Activated naive CD8-positive, alpha-beta T cell treated with anti-CD3 and anti-CD28 coated beads, Interleukin-2, amount 10 ng/mL, durations not matched to agents 7 days and 5 days (primary cell): ENCODE measurements around the gene SPOP. TPM values are rescaled to one million over a fixed set of nuclear protein-coding genes. Genes with fewer than 3 reads are reported as not detected.
"Not testable (repeated sequence)": the region's sequence is repeated elsewhere in the genome, so short reads cannot be mapped to it uniquely, and the experiment has no call there.

Experiments
- ATAC-seq: fragments of 150-1000 bp; cut with Tn5 transposase; one replicate; pipeline ENCODE4 v1.10.0; 2021; ENCODE audit warnings: low read depth, moderate library complexity
- POLR2A ChIA-PET: fragments of 350-600 bp; sonication (Branson Sonifier 250); formaldehyde crosslinking; loops from one replicate; lab custom pipeline; 2021; ENCODE audit warnings: antibody characterized with exemption; lab: Charles Lee
- DNase-seq: peaks from one replicate; pipeline ENCODE4 v3.0.0; 2021
- H3K27ac Mint-ChIP-seq: one replicate; pipeline ENCODE4 v1.8.0; 2022; ENCODE audit warnings: mild to moderate bottlenecking, mixed read lengths
- H3K27me3 Mint-ChIP-seq: one replicate; pipeline ENCODE4 v1.8.0; 2022; ENCODE audit warnings: mild to moderate bottlenecking, moderate library complexity, mixed read lengths
- H3K36me3 Mint-ChIP-seq: one replicate; pipeline ENCODE4 v1.8.0; 2021; ENCODE audit warnings: mild to moderate bottlenecking, mixed read lengths
- H3K4me1 Mint-ChIP-seq: one replicate; pipeline ENCODE4 v1.8.0; 2021; ENCODE audit warnings: mixed read lengths
- H3K4me3 Mint-ChIP-seq: one replicate; pipeline ENCODE4 v1.8.0; 2022; ENCODE audit warnings: mild to moderate bottlenecking, moderate library complexity, mixed read lengths
- H3K9me3 Mint-ChIP-seq: one replicate; pipeline ENCODE4 v1.8.0; 2021; ENCODE audit warnings: mixed read lengths
- total RNA-seq, 2 experiments: library from RNA; stranded (reverse); gene quantifications; one replicate each; pipeline ENCODE4 v1.2.3, GENCODE V29; 2021

Gene SPOP
- total RNA-seq, 2 experiments from 2014 or later, result 49.6 to 60.6 TPM

GRCh38 chr17:49670002-49670401 is 7.9 kb downstream of the SPOP start:
- Mint-ChIP-seq H3K27ac (no peak overlapping the region), H3K27me3 (no peaks in the 10 kb centered on the region), H3K4me1 (peaks cover 29% of the 10 kb centered on the region), H3K36me3 (peaks cover 10% of the 10 kb centered on the region), H3K9me3 (no peaks in the 10 kb centered on the region), H3K4me3 (no peak overlapping the region)
- ATAC-seq (no peak), DNase-seq (no peak)
- POLR2A ChIA-PET, result interaction anchor here (0.7 kb wide), 1 partner anchor 94 kb away, joined by 4 read pairs; the partner anchor contains the start of gene NXPH3

GRCh38 chr17:49667854-49668253 is 10.0 kb downstream of the SPOP start:
- Mint-ChIP-seq H3K9me3 (no peaks in the 10 kb centered on the region), H3K4me3 (no peak overlapping the region), H3K27ac (no peak overlapping the region), H3K27me3 (no peaks in the 10 kb centered on the region), H3K36me3 (peaks cover 11% of the 10 kb centered on the region), H3K4me1 (peaks cover 28% of the 10 kb centered on the region)
- POLR2A ChIA-PET, result no interaction called here
- DNase-seq (no peak), ATAC-seq (no peak)

GRCh38 chr17:49664706-49665211 is 13.1 kb downstream of the SPOP start:
- no peak for DNase-seq
- Mint-ChIP-seq H3K9me3 (no peaks in the 10 kb centered on the region), H3K27me3 (no peaks in the 10 kb centered on the region), H3K4me1 (peaks cover 22% of the 10 kb centered on the region), H3K27ac (no peak overlapping the region), H3K4me3 (no peak overlapping the region), H3K36me3 (peaks cover 19% of the 10 kb centered on the region)
- POLR2A ChIA-PET, result interaction anchor here (0.5 to 0.6 kb wide), 2 partner anchors 29 to 32 kb away, joined by 3 to 5 read pairs; no protein-coding TSS in a partner anchor
- ATAC-seq, result no peak

GRCh38 chr17:49659661-49660382 is 18.1 kb downstream of the SPOP start:
- Mint-ChIP-seq H3K4me3 (no peak overlapping the region), H3K36me3 (peaks cover 23% of the 10 kb centered on the region), H3K27me3 (no peaks in the 10 kb centered on the region), H3K27ac (no peak overlapping the region), H3K4me1 (peaks cover 19% of the 10 kb centered on the region), H3K9me3 (no peaks in the 10 kb centered on the region)
- DNase-seq (no peak), ATAC-seq (no peak)
- POLR2A ChIA-PET, result no interaction called here

GRCh38 chr17:49656247-49656646 is 21.6 kb downstream of the SPOP start:
- DNase-seq (no peak), ATAC-seq (no peak)
- no peak overlapping the region for H3K4me3 Mint-ChIP-seq
- peaks cover 16% of the 10 kb centered on the region for H3K36me3 Mint-ChIP-seq
- peaks cover 11% of the 10 kb centered on the region for H3K4me1 Mint-ChIP-seq
- H3K27me3 Mint-ChIP-seq, result no peaks in the 10 kb centered on the region
- H3K27ac Mint-ChIP-seq, result no peak overlapping the region
- POLR2A ChIA-PET, result no interaction called here
- no peaks in the 10 kb centered on the region for H3K9me3 Mint-ChIP-seq

- POLR2A ChIA-PET, result no interaction called here
- Mint-ChIP-seq H3K4me1 (peaks cover 33% of the 10 kb centered on the region), H3K4me3 (peak overlapping the region; percentile 31), H3K27me3 (no peaks in the 10 kb centered on the region), H3K27ac (peak overlapping the region; percentile 71), H3K9me3 (no peaks in the 10 kb centered on the region), H3K36me3 (peaks cover 8% of the 10 kb centered on the region)
- no peak for DNase-seq
- ATAC-seq, result no peak
These were observed 30.7 kb downstream of the SPOP start for GRCh38 chr17:49647256-49647585.

- Mint-ChIP-seq H3K27ac (peak overlapping the region; percentile 71), H3K9me3 (no peaks in the 10 kb centered on the region), H3K27me3 (no peaks in the 10 kb centered on the region), H3K36me3 (peaks cover 8% of the 10 kb centered on the region), H3K4me1 (peaks cover 33% of the 10 kb centered on the region), H3K4me3 (peak overlapping the region; percentile 64)
- ATAC-seq, result peak; percentile 73
- DNase-seq, result no peak
- POLR2A ChIA-PET, result interaction anchor here (1.5 kb wide), 1 partner anchor 50 kb away, joined by 3 read pairs; no protein-coding TSS in a partner anchor
These were observed 31.3 kb downstream of the SPOP start for GRCh38 chr17:49646391-49647255.

GRCh38 chr17:49646056-49646390 is 31.9 kb downstream of the SPOP start:
- H3K27me3 Mint-ChIP-seq, H3K9me3 Mint-ChIP-seq, DNase-seq, ATAC-seq, H3K36me3 Mint-ChIP-seq: not testable (repeated sequence)
- H3K27ac Mint-ChIP-seq, result peak overlapping the region; percentile 71
- POLR2A ChIA-PET, result interaction anchor here (1.5 kb wide), 1 partner anchor 50 kb away, joined by 3 read pairs; no protein-coding TSS in a partner anchor
- H3K4me3 Mint-ChIP-seq, result peak overlapping the region; percentile 64
- peaks cover 30% of the 10 kb centered on the region for H3K4me1 Mint-ChIP-seq

GRCh38 chr17:49645654-49646053 is 32.2 kb downstream of the SPOP start:
- POLR2A ChIA-PET, result interaction anchor here (0.6 to 1.5 kb wide), 2 partner anchors 32 to 51 kb away, joined by 3 to 5 read pairs; no protein-coding TSS in a partner anchor
- ATAC-seq, result no peak
- peaks cover 30% of the 10 kb centered on the region for H3K4me1 Mint-ChIP-seq
- H3K9me3 Mint-ChIP-seq, result peaks cover 2% of the 10 kb centered on the region
- peaks cover 9% of the 10 kb centered on the region for H3K36me3 Mint-ChIP-seq
- no peak overlapping the region for H3K4me3 Mint-ChIP-seq
- H3K27ac Mint-ChIP-seq, result no peak overlapping the region
- no peaks in the 10 kb centered on the region for H3K27me3 Mint-ChIP-seq
- no peak for DNase-seq

GRCh38 chr17:49640556-49640955 is 37.3 kb downstream of the SPOP start:
- peaks cover 18% of the 10 kb centered on the region for H3K36me3 Mint-ChIP-seq
- no peak overlapping the region for H3K4me3 Mint-ChIP-seq
- POLR2A ChIA-PET, result no interaction called here

GRCh38 chr17:49638818-49639217 is 39.1 kb downstream of the SPOP start:
- no peak for ATAC-seq
- H3K27ac Mint-ChIP-seq, result no peak overlapping the region
- H3K27me3 Mint-ChIP-seq, result no peaks in the 10 kb centered on the region
- peaks cover 18% of the 10 kb centered on the region for H3K36me3 Mint-ChIP-seq
- H3K9me3 Mint-ChIP-seq, result peaks cover 5% of the 10 kb centered on the region
- peaks cover 6% of the 10 kb centered on the region for H3K4me1 Mint-ChIP-seq
- H3K4me3 Mint-ChIP-seq, result no peak overlapping the region
- POLR2A ChIA-PET, result no interaction called here
- no peak for DNase-seq

More at GRCh38 chr17:49640556-49640955, 37.3 kb downstream of the SPOP start:
- Mint-ChIP-seq H3K27me3 (no peaks in the 10 kb centered on the region), H3K27ac (no peak overlapping the region), H3K4me1 (peaks cover 11% of the 10 kb centered on the region), H3K9me3 (peaks cover 5% of the 10 kb centered on the region)
- no peak for DNase-seq
- no peak for ATAC-seq

GRCh38 chr17:49637739-49638138 is 40.2 kb downstream of the SPOP start:
- no peak overlapping the region for H3K27ac Mint-ChIP-seq
- H3K36me3 Mint-ChIP-seq, result peaks cover 18% of the 10 kb centered on the region
- POLR2A ChIA-PET, result interaction anchor here (1.1 kb wide), 1 partner anchor 13 kb away, joined by 3 read pairs; no protein-coding TSS in a partner anchor
- ATAC-seq (no peak), DNase-seq (no peak)
- H3K27me3 Mint-ChIP-seq, result no peaks in the 10 kb centered on the region
- H3K4me3 Mint-ChIP-seq, result no peak overlapping the region
- H3K9me3 Mint-ChIP-seq, result peaks cover 5% of the 10 kb centered on the region
- peaks cover 6% of the 10 kb centered on the region for H3K4me1 Mint-ChIP-seq

- Mint-ChIP-seq H3K36me3 (peaks cover 18% of the 10 kb centered on the region), H3K9me3 (peaks cover 5% of the 10 kb centered on the region), H3K4me1 (peaks cover 6% of the 10 kb centered on the region), H3K4me3 (no peak overlapping the region), H3K27ac (no peak overlapping the region), H3K27me3 (no peaks in the 10 kb centered on the region)
- no peak for DNase-seq
- no peak for ATAC-seq
- POLR2A ChIA-PET, result interaction anchor here (1.1 kb wide), 1 partner anchor 14 kb away, joined by 3 read pairs; no protein-coding TSS in a partner anchor
These were observed 40.8 kb downstream of the SPOP start for GRCh38 chr17:49637050-49637449.
